ENCODE results near the gene IKZF3. TPM values are rescaled to one million over a fixed set of nuclear protein-coding genes. Genes with fewer than 3 reads are reported as not detected.

The IKZF3 gene
- total RNA-seq, 1 donor from 2014 or later, result 0.34 TPM

GRCh38 chr17:39736319-39737165 is 127.6 kb downstream of the IKZF3 start:
- no peaks in the 10 kb centered on the region for H3K36me3 ChIP-seq (ENCODE audit: insufficient read depth, low read length)
- H3K79me2 ChIP-seq (ENCODE audit: insufficient read depth, low read length), result no peaks in the 10 kb centered on the region
- no peak for FAIRE-seq
- H3K4me2 ChIP-seq (ENCODE audit: low read length), result no peak overlapping the region
- no peak for TF ChIP-seq CTCF (IDR thresholded peaks at IDR 0.05; ENCODE audit: insufficient read depth, low read depth, low read length)
- no peak for TF ChIP-seq EZH2 (IDR thresholded peaks at IDR 0.05; ENCODE audit: insufficient read depth, low read length)
- H3K27me3 Mint-ChIP-seq (ENCODE audit: low read depth, unreplicated experiment), result peaks cover 10% of the 10 kb centered on the region
- no peaks in the 10 kb centered on the region for H4K20me1 ChIP-seq (ENCODE audit: insufficient read depth, low read length)
- H3K4me1 ChIP-seq (ENCODE audit: insufficient read depth, low read length), result peaks cover 25% of the 10 kb centered on the region
- no peaks in the 10 kb centered on the region for H3K9me3 ChIP-seq (ENCODE audit: insufficient read depth, low read depth, low read length)
- H3K9ac ChIP-seq (ENCODE audit: low read length), result no peak overlapping the region
- H3K27me3 ChIP-seq (ENCODE audit: insufficient read depth, low read length), result peaks cover 9% of the 10 kb centered on the region
- no peak overlapping the region for H3K27ac Mint-ChIP-seq (ENCODE audit: unreplicated experiment)
- no peak overlapping the region for H2AFZ ChIP-seq (ENCODE audit: low read depth, low read length)
- H3K9me3 Mint-ChIP-seq (ENCODE audit: unreplicated experiment), result no peaks in the 10 kb centered on the region
- H3K4me3 ChIP-seq (ENCODE audit: insufficient read depth, low read depth, low read length), result no peak overlapping the region
- H3K27ac ChIP-seq (ENCODE audit: low read depth, low read length), result no peak overlapping the region
- peaks cover 15% of the 10 kb centered on the region for H3K4me1 Mint-ChIP-seq (ENCODE audit: low read depth, unreplicated experiment)
- H3K4me3 Mint-ChIP-seq (ENCODE audit: unreplicated experiment), result no peak overlapping the region
- no peak for DNase-seq (ENCODE audit: low read depth)
- H3K36me3 Mint-ChIP-seq (ENCODE audit: low read depth, unreplicated experiment), result peaks cover 4% of the 10 kb centered on the region

GRCh38 chr17:39735882-39736281 is 128.2 kb downstream of the IKZF3 start:
- DNase-seq (ENCODE audit: low read depth) (no peak), FAIRE-seq (no peak)
- TF ChIP-seq CTCF (IDR thresholded peaks at IDR 0.05; ENCODE audit: insufficient read depth, low read depth, low read length) (no peak), EZH2 (IDR thresholded peaks at IDR 0.05; ENCODE audit: insufficient read depth, low read length) (no peak)
- Histone ChIP-seq H3K9me3 (ENCODE audit: insufficient read depth, low read depth, low read length) (no peaks in the 10 kb centered on the region), H3K27me3 (ENCODE audit: insufficient read depth, low read length) (peaks cover 9% of the 10 kb centered on the region), H3K36me3 (ENCODE audit: insufficient read depth, low read length) (no peaks in the 10 kb centered on the region), H3K4me3 (ENCODE audit: insufficient read depth, low read depth, low read length) (no peak overlapping the region), H3K4me2 (ENCODE audit: low read length) (no peak overlapping the region), H2AFZ (ENCODE audit: low read depth, low read length) (no peak overlapping the region), H3K4me1 (ENCODE audit: insufficient read depth, low read length) (peaks cover 19% of the 10 kb centered on the region), H4K20me1 (ENCODE audit: insufficient read depth, low read length) (no peaks in the 10 kb centered on the region), H3K27ac (ENCODE audit: low read depth, low read length) (no peak overlapping the region), H3K79me2 (ENCODE audit: insufficient read depth, low read length) (no peaks in the 10 kb centered on the region), H3K9ac (ENCODE audit: low read length) (no peak overlapping the region)
- Mint-ChIP-seq H3K4me1 (ENCODE audit: low read depth, unreplicated experiment) (peaks cover 13% of the 10 kb centered on the region), H3K4me3 (ENCODE audit: unreplicated experiment) (no peak overlapping the region), H3K27me3 (ENCODE audit: low read depth, unreplicated experiment) (peaks cover 10% of the 10 kb centered on the region), H3K36me3 (ENCODE audit: low read depth, unreplicated experiment) (peaks cover 4% of the 10 kb centered on the region), H3K27ac (ENCODE audit: unreplicated experiment) (no peak overlapping the region), H3K9me3 (ENCODE audit: unreplicated experiment) (no peaks in the 10 kb centered on the region)

GRCh38 chr17:39732586-39732985 is 131.5 kb downstream of the IKZF3 start:
- Histone ChIP-seq H3K36me3 (ENCODE audit: insufficient read depth, low read length) (no peaks in the 10 kb centered on the region), H3K4me2 (ENCODE audit: low read length) (no peak overlapping the region), H4K20me1 (ENCODE audit: insufficient read depth, low read length) (peaks cover 8% of the 10 kb centered on the region), H2AFZ (ENCODE audit: low read depth, low read length) (no peak overlapping the region), H3K27me3 (ENCODE audit: insufficient read depth, low read length) (no peaks in the 10 kb centered on the region), H3K4me1 (ENCODE audit: insufficient read depth, low read length) (peaks cover 5% of the 10 kb centered on the region), H3K27ac (ENCODE audit: low read depth, low read length) (no peak overlapping the region), H3K9ac (ENCODE audit: low read length) (no peak overlapping the region), H3K9me3 (ENCODE audit: insufficient read depth, low read depth, low read length) (no peaks in the 10 kb centered on the region), H3K79me2 (ENCODE audit: insufficient read depth, low read length) (no peaks in the 10 kb centered on the region), H3K4me3 (ENCODE audit: insufficient read depth, low read depth, low read length) (no peak overlapping the region)
- TF ChIP-seq EZH2 (IDR thresholded peaks at IDR 0.05; ENCODE audit: insufficient read depth, low read length) (no peak), CTCF (IDR thresholded peaks at IDR 0.05; ENCODE audit: insufficient read depth, low read depth, low read length) (no peak)
- Mint-ChIP-seq H3K9me3 (ENCODE audit: unreplicated experiment) (no peaks in the 10 kb centered on the region), H3K4me3 (ENCODE audit: unreplicated experiment) (peak overlapping the region; percentile 67), H3K4me1 (ENCODE audit: low read depth, unreplicated experiment) (peaks cover 2% of the 10 kb centered on the region), H3K36me3 (ENCODE audit: low read depth, unreplicated experiment) (peaks cover 4% of the 10 kb centered on the region), H3K27ac (ENCODE audit: unreplicated experiment) (no peak overlapping the region), H3K27me3 (ENCODE audit: low read depth, unreplicated experiment) (peaks cover 10% of the 10 kb centered on the region)
- no peak for DNase-seq (ENCODE audit: low read depth)
- FAIRE-seq, result no peak
